Left lobe of liver (tissue), 2 donors: ENCODE results near the gene MDFI. TPM values are rescaled to one million over a fixed set of nuclear protein-coding genes. Genes with fewer than 3 reads are reported as not detected.

Experiments used
- ATAC-seq: fragments of 200-7000 bp; cut with Tn5 transposase; one replicate; pipeline ENCODE4 v1.9.1; 2020; ENCODE audit warnings: mild to moderate bottlenecking, moderate library complexity
- DNase-seq: peaks from one replicate; pipeline ENCODE4 v3.0.0-alpha.2; 2020; ENCODE audit warnings: low spot score
- total RNA-seq: library from RNA; stranded (reverse); gene quantifications from one replicate; pipeline ENCODE4 v1.2.1, GENCODE V29; 2021
- donor health status: DM: no; HTN: no; CAD: no; lungs with moderate emphysema.
- donor health status: DM: no; HTN: yes; CAD: no.

Gene MDFI
- total RNA-seq, 1 donor from 2014 or later: not detected

DNA sequence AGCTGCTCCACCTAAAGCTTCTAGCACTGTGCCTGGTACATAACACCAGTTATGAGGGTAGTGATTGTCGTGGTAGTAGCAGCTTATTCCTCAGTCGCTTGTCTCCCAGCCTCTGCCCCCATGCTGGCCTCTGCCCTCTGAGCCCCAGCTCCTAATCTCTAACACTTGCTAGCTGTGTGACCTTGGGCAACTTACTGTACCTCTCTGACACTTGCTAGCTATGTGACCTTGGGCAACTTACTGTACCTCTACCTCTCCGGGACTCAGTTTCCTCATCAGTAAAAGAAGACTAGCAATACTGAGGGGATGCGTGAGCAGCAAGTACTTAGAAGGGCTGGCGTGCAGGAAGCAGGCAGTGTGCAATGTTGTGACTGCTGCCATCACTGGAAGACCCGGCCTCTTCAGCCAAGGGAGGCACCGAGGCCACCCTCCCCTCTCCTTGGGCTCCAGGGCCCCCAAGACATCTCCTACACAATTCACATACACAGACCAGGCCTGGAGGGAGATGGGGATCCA, 9.9 kb downstream of the MDFI start:
- DNase-seq (no peak), ATAC-seq (no peak)

DNA sequence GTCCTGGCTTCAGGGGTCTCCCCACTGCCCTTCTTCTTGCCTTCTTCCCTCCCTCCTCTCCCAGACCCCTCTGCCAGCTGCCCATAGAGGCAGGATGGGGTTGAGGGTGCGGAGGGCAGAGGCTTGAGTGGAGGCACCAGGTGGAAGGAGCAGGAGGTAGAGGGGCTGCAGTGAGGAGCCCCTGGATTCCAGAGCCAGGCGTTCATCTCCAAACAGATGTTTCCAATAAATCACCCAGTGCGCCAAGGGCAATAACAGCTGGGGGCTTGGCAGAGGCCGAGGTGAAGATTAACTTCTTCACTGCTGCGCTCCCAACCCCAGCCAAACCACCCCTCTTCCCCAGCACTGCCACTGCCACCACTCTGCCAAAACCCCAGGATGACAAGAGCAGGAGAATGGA, 10.7 kb downstream of the MDFI start:
- DNase-seq (no peak), ATAC-seq (no peak)

DNA sequence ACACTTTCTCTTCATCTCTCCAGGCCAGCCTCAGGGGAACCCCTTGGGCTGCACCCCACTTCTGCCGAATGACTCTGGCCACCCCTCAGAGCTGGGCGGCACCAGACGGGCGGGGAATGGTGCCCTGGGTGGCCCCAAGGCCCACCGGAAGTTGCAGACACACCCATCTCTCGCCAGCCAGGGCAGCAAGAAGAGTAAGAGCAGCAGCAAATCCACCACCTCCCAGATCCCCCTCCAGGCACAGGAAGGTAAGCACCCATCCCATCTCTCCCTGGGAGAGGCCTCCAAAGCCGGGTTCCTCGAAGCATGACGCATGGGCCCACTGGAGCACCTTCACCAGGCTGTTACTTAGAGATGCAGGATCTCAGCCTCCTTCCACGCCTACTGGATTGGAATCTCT, 11.3 kb downstream of the MDFI start:
- no peak for DNase-seq
- ATAC-seq: no peak

DNA sequence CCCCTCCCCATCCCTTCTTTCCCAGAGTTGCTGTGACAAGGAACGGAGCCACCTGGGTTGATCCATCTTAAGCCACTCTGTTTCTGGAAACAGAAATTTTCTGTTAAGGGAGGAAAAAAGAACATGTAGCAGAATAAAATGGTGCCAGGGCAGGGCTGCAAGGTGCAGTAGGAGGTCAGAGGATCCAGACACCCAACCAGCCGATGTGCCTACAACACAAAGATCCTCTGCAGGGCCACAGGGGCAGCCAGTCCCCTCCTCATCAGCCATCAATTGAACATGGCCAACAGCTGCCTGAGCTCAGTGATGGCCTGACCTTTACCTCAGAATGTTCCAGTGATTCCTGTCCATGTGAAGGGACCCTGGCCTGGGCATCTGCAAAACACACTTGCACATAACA, 11.9 kb downstream of the MDFI start:
- DNase-seq (no peak), ATAC-seq (no peak)

DNA sequence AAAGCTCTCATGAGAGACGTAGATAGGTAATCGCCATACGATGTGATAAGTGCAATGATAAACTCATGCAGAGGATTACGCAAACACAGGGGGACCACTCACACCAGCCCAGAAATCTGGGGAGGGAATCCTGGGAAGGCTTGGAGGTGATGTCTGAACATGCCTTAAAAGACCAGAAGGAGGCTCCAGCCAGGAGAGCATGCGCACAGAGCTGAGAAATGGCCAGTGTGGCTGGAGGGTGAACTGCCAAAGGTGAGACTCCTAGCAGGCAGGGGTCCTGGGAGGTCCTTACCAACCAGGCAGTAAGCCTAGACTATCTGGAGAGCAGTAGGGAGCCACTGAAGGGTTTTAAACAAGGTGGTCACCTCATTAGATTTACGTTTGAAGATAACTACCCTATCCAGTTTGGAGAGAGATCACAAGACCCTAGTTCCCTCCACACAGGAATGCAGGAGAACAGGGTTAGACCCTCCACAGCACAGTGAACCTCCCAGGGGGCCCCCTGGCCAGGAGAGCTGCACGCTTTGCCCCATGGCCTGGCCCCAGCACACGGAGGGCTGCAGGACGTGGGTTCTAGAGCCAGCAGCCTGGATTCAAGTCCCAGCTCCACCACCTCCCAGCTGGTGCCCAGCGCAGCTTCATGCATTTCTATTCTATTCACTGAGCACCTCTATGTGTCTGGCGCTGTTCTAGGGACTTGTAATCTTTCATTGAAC, 13.1 kb downstream of the MDFI start:
- DNase-seq: no peak
- ATAC-seq: no peak

DNA sequence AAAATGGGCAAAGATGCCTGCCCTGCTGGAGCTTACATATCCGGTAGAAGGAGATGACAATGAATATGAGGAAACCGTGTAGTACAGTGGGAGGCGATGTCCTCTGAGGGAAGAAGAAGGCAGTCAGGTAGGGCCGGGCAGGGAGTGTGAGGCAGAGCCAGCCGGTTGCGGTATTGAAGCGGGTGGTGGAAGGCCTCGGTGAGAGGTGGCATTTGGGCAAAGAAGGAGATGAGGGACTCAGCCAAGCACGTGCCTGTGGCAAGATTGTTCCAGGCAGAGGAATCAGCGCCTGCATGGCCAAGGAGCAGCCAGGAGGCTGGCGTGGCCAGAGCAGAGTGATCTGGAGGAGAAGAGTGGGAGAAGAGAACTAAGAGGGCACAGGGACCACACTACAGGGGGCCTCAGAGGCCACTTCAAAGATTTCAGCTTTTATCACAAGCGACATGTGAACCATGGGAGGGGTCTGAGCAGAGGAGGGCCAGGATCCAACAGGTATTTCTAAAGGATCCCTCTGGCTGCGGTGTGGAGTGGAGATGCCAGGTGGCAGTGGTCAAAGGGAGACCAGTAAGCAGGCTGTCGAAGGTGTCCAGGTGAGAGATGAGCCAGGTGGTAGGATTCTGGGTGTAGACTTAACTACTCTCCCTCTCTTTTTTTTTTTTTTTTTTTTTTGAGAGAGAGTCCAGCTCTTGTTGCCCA, 13.8 kb downstream of the MDFI start:
- no peak for ATAC-seq
- no peak for DNase-seq

DNA sequence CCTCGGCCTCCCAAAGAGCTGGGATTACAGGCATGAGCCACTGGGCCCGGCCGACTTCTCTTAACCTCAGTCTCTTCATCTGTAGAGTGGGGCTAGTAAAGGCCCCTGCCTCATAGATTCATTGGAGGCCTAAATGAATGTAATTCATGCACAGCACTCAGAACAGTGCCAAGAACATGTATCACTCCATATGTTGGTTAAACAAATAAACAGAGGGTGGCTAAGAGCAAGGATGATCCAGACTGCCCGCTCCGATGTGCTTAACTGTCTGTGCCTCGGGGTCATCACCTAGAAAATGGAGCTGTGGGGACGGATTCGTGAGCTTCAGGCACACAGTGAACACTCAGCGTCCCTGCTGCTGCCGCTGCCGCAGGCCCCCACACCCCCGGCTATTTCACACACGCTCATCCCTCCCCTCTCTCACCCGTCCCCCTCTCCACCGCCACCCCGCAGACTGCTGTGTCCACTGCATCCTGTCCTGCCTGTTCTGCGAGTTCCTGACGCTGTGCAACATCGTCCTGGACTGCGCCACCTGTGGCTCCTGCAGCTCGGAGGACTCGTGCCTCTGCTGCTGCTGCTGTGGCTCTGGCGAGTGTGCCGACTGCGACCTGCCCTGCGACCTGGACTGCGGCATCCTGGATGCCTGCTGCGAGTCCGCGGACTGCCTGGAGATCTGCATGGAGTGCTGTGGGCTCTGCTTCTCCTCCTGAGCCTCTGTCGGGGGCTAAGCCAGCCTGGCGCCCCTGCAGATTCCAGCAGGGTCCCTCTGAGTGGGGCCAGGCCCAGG, 14.8 kb downstream of the MDFI start:
- ATAC-seq: no peak
- DNase-seq: no peak

DNA sequence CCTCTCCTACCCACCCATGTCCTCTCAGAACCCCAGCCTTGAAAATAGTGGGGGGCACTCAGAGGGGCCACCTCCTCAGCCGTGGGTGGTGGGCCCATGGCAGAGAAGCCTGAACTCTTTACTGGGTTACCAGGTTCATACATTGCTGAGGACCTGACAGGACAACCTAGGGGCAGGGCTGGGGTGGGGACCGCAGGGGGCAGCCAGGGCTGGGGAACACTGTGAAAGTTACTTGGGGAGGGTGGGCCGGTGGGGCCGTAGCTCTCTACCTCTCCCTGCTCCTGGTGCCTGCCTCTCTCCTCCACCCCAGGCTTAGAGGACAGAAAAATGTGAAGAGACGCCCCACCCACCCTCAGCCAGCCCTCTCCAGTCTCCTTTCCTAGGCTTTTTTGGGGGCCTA, 15.4 kb downstream of the MDFI start:
- DNase-seq (no peak), ATAC-seq (no peak)

DNA sequence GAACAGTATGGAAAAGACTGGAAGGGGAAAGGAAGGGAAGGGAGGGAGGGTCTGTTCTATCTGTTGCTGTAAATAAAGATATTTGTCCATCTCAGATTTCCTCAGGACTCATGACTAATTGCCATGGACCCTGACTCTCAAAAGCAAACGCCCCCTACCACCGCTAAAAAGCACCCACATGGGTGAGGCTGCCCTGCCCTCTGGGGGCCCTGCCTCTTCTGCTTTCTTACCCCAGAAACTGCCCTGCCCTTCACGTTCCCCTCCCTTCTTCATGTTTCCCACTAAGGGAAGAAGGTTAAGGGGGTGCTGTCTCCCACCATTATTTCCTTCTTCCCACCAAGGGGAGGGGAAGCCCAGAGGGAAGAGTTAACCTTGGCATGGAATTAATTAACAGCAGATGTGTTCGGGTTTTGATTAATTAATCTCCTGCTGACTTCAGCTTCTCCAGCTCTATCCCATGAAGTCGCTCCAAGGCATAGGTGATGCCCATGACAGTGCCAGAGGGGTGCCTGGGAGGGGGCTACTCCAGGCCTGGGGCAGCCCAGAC, 16.0 kb downstream of the MDFI start:
- DNase-seq (no peak), ATAC-seq (no peak)

DNA sequence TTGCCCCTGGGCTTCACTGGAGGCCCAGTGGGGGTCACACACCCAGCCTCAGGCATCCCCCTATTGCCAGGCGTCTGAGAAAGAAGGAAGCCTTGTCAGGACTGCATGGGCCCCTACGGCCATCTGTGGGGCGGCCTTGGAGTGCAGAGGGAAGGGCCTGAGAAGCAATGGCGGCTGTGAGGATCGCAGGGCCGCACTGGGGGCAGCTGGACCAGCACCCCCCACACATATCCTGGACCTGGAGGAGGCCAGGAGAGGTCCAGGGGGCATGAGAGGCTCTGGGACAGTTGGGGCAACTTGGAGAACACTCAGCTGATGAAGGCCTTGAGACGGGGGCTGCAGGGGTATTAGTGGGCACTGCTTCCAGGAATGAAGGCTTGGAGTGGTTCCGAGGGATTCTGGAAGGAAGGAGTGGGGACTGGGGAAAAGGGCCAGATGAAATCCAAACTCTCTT, 16.5 kb downstream of the MDFI start:
- no peak for DNase-seq

DNA sequence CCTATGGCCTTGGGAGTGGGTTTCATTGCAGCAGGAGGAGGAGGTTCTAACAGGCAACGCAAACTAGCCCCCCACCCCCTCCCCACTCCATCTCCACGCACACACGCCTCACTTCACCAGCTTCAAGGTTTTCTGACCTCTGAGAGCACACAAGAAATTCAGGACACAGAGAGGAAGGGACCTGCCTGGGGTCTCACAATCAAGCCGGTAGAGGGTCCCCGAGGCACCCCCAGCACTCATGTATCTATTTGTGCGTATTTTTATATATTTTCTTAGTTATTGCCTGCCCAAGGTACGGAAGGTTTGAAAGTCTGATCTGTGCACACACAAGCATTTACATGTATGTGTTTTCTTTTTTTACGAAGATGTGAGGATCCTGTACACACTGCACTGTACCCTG, 16.9 kb downstream of the MDFI start:
- no peak for DNase-seq
- no peak for ATAC-seq

More for the DNA sequence above, 16.5 kb downstream of the MDFI start:
- ATAC-seq: no peak

DNA sequence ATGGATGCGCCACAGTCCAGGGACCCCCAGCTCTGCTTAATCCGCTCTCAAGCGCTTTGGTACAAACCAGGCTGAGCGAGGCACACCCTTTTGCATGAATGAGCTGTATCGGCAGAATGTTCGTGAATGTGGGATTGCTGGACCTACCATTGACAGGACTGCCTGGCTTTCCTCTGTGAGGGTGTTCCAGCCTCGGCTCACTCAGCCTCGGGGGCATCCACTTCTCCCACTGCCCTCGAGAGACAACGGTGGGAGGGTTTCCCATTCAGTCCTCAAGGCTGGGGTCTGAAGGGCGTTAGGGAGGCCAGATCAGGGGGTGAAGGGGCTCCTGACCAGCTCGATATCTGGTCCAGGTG, 17.4 kb downstream of the MDFI start:
- DNase-seq: no peak
- ATAC-seq: no peak

DNA sequence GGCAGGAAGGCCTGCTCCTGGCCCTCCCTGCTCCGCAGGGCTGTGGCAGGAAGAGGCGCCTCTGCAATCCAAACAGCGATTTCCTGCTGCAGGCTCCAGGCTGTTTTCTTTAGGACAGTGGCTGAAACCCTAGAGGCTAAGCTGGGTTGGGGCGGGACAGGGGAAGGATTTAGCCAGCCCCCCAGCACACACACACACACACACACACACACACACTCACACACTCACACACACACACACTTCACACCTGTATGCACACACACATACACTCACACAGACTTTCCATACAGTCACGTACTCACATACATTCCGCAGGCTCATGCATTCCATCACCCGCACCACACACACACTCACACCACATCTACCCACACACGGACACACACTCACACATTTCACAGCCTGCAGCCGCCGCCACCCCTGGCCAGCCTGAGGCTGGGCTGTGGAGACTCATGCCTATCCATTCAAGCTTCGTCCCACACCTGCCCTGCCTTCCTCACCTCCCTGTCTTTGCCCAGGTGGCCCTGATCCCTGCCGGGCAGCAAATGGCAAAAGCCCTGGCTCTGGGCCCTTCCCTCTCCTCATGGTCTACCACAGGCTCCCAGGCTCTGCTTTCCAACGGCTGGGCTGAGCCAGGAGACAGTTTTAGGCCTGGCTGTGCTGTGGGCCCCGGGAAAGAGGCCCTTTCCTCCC, 17.9 kb downstream of the MDFI start:
- no peak for ATAC-seq
- DNase-seq: no peak

DNA sequence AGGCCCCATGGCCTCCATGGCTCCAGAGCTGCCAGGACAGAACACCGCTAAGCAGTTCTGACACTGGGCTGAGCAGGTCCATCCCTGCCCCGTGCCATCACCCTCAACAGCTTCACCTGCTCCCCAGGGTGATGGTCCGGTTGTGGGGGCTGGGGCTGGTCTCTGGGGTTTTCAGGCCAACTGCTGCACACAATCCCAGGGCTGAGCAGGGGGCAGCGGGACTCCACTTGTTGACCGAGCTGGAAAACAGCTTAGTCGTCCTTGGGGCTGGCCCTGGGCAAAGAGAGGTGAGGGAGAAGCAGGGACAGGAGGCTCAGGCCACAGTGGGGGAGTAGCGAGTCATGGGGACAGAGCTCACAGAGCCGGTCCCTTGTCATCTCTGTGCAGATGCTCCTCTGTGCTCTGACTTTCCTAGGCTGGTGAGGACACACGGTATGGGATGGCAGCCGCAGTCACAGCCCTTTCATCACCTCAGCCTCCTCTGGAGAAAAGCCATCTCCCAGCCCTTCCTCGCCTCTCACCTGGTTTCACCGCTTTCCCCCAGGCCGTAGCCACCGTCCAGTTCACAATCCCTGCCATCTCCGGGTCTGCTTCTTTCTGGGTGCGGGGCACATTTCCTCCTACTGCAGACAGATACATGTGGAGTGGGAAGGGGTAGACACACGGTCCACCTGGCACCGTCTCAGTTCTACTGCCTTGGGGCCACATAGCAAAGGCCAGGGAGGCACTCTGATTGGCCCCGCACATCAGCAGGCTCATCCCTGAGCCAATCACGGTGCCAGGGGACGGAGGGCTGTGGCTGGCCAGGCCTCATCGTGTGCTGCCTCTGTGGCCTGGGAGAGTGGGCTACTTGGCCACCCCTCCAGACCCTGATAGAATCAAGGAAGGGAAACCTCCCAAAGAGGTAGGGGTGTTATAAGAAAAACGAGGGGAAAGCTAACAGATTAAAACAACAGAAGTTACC, 19.1 kb downstream of the MDFI start:
- ATAC-seq (no peak), DNase-seq (no peak)

DNA sequence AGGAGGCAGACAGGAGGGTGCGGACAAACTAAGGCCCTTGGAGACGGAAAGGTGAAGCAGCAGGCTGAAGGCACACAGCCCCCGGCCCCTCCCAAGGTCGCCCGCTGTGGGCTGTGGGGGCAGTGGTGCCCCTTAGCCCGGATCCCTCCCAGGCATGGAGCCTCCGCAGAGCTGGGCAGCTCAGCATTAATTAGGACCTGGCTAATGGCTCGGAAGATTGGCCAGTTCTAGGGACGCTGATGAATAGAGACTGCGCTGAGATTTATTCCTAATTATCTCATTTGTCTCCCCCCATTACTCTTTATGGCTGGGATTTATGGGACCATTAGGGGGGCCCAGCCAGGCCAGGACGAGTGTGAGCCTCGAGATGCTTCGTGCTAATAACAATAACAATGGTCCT, 20.4 kb downstream of the MDFI start:
- ATAC-seq (no peak), DNase-seq (no peak)

DNA sequence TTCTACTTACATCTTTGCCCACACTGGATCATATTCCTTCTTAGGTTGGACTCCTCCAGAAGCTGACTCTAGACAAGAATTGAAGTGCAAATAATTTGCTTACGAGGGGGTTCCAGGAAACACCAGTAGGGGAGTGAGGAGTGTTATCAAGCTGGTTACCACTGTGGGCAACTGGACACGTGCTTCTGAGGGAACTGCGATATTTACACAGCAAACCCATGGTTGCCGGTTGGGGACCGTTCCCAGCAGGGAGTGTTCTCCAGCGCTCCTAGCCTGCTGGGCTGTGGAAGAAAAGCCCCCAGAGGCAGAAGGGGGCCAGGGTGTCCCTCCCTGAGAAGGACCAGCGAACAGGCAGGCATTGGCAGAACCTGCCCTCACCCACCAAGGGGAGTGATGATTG, 21.7 kb downstream of the MDFI start:
- DNase-seq (no peak), ATAC-seq (no peak)

DNA sequence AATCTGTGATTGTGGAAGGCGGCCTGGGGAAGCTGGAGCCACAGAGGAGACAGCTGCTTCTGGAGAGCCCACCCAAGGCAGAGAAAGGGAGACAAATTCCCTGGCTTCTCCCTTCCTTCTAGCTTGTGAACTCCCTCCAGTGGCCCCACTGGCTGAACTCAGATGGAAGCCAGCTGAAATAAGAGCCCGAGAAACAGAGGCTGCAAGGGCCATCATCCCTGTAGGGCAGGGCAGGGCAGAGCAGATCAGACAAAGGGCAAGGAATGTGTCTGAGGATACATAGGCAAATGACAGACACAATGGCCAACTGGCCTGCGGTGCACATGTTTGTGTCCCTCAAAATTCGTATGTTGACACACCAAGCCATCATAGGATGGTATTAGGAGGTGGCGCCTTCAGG, 25.3 kb downstream of the MDFI start:
- DNase-seq (no peak), ATAC-seq (no peak)

DNA sequence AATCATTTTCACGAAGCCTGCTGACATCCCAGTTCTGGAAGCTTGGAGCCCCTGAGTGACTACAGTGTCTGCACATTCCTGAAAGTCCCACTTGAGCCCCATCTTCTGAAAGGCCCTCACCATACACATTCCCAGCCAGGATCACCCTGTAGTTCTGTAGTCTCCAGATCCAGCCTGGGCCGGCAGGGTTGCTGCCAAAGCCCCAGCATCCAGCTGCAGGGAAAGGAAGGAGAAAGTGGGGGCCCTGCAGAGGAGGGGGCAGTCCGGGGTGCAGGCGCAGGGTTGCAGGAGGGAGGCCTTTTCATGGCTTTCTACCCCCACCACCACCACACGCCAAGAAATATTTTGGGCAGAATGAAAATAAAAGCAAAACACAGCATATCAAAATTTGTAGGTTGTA, 26.0 kb downstream of the MDFI start:
- ATAC-seq (no peak), DNase-seq (no peak)

DNA sequence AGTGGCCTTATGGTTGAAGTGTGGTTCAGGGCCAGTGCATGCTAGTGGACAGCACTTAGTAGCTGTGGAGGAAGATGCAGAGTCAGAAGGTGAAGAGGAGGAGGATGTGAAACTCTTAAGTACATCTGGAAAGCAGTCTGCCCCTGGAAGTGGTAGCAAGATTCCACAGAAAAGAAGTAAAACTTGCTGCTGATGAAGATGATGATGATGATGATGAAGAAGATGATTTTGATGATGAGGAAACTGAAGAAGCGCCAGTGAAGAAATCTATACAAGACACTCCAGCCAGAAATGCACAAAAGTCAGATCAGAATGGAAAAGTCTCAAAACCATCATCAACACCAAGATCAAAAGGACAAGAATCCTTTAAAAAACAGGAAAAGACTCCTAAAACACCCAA, 28.9 kb downstream of the MDFI start:
- no peak for DNase-seq
- no peak for ATAC-seq

DNA sequence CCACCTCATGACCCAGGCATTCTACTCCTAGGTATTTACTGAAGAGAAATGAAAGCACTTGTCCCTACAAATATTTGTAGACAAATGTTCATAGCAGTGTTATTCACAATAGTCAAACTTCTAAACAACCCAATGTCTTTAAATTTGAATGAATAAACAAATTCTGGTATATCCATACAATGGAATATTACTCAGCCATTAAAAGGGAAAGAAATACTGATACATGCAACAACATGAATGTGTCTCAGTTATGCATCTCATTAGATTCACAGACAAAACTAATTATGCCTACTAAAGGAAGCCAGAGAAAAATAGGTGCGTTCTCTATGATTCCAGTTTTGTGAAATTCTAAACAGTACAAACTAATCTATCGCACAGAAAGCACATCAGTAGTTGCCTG, 30.7 kb downstream of the MDFI start:
- no peak for ATAC-seq

More for the DNA sequence above, 30.7 kb downstream of the MDFI start:
- no peak for DNase-seq
